ENCODE measurements around the gene MISP3.
A peak's percentile ranks its signal among the peaks of the same experiment; 100 is the strongest.
"Not testable (repeated sequence)": the region's sequence is repeated elsewhere in the genome, so short reads cannot be mapped to it uniquely, and the experiment has no call there.

Gene MISP3

DNA sequence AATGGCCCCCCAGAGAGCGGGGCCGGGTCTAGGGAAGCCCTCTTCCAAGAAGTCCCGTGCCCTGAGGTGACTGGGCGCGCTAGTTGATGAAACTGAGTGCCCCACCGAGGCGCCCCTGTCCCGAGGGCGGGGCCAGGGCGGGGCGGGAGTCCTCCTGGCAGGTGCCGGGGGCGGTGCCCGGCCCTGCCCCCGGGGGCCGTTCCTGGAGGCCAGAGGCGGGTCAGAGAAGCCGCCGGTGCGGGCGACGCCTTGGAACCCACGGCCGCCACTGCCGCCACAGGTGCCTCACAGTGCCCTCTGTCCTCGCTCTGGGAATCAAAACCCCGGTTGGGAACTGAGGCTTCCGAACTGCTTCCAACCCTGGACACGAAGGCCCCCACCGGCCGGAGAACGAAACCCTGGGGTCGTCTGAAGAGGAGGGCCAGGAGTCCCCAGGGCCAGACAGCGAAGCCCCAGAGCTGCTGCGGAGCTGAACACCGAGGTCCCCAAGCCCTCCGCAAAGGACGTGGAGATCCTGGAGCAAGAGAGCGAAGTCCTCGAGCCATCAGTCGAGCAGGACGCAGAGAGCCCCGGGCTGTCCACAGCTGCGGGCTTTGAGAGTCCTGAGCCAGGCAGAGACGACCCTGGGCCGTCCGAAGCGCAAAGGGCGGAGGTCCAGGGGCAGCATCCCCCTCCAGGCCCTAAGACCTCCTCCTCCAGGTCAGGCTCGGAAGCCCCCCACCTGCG, at the start of gene MISP3:
Gene MISP3, plus strand, starts transcription at position 252 of the 726 bp plus-strand sequence. CDS start 524 bp downstream, outside the sequence.
- Histone ChIP-seq H3K9ac (ENCODE audit: low read depth, low read length) (no peak within 1 kb of the TSS), H3K36me3 (ENCODE audit: insufficient read depth, low read depth, low read length) (no peaks in the 10 kb centered on the region), H3K4me1 (ENCODE audit: insufficient read depth, low read length) (no peaks in the 10 kb centered on the region; the same call in 1 of the 2 replicates), H3K27me3 (ENCODE audit: insufficient read depth, low read length) (peaks cover 62% of the 10 kb centered on the region), H3K27ac (ENCODE audit: low read length) (no peak within 1 kb of the TSS), H3K9me3 (ENCODE audit: insufficient read depth, low read depth, low read length) (no peaks in the 10 kb centered on the region), H3K4me3 (ENCODE audit: low read length) (peak within 1 kb of the TSS; percentile 69)

DNA sequence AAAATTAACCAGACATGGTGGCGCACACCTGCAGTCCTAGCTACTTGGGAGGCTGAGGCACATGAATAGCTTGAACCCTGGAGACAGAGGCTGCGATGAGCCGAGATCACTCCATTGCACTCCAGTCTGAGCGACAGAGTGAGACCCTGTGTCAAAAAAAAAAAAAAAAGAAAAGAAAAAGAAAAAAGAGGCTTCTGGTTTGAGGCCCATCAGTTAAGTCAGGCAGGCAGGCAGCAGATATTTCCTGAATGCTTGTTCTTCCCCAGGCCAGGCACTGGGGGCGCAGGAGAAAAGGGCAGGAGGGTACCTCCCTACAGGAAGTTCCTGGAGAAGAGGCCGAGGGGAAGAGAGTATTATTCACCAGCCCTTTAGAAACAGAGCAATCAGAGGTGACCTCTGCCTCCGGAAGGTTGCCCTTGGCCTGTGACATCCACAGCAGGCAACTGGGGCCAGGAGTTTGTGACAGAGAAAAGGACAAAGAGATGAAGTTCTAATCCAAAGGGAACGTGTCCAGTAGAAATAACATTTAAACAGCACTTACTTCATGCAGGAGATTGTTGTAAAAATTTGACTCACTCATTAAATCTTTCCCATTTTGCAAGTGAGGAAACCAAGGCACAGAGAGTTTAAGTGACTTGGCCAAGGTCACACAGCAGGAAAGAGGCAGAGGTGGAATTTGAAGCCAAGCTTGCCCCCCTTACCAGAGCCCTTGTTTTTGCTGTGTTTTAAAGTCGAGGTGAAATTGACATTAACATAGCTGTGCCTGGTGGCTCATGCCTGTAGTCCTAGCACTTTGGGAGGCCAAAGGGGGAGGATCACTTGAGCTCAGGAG, 49.0 kb upstream of the MISP3 start:
- no peaks in the 10 kb centered on the region for H3K36me3 ChIP-seq (ENCODE audit: insufficient read depth, low read depth, low read length)
- H3K9ac ChIP-seq (ENCODE audit: low read depth, low read length), result peak overlapping the region; percentile 60; the same call in 1 of the 2 replicates
- no peaks in the 10 kb centered on the region for H3K27me3 ChIP-seq (ENCODE audit: insufficient read depth, low read length)
- H3K4me3 ChIP-seq (ENCODE audit: low read length), result no peak overlapping the region
- H3K9me3 ChIP-seq (ENCODE audit: insufficient read depth, low read depth, low read length), result no peaks in the 10 kb centered on the region
- no peak overlapping the region for H3K27ac ChIP-seq (ENCODE audit: low read length)
- H3K4me1 ChIP-seq (ENCODE audit: insufficient read depth, low read length), result no peaks in the 10 kb centered on the region

GRCh38 chr19:14026652-14027192, 45.9 kb upstream of the MISP3 start:
- H3K27me3 ChIP-seq (ENCODE audit: insufficient read depth, low read length), result peaks cover 19% of the 10 kb centered on the region
- H3K27ac ChIP-seq (ENCODE audit: low read length); H3K9ac ChIP-seq (ENCODE audit: low read depth, low read length); H3K9me3 ChIP-seq (ENCODE audit: insufficient read depth, low read depth, low read length); H3K4me3 ChIP-seq (ENCODE audit: low read length); H3K4me1 ChIP-seq (ENCODE audit: insufficient read depth, low read length); H3K36me3 ChIP-seq (ENCODE audit: insufficient read depth, low read depth, low read length): not testable (repeated sequence)

DNA sequence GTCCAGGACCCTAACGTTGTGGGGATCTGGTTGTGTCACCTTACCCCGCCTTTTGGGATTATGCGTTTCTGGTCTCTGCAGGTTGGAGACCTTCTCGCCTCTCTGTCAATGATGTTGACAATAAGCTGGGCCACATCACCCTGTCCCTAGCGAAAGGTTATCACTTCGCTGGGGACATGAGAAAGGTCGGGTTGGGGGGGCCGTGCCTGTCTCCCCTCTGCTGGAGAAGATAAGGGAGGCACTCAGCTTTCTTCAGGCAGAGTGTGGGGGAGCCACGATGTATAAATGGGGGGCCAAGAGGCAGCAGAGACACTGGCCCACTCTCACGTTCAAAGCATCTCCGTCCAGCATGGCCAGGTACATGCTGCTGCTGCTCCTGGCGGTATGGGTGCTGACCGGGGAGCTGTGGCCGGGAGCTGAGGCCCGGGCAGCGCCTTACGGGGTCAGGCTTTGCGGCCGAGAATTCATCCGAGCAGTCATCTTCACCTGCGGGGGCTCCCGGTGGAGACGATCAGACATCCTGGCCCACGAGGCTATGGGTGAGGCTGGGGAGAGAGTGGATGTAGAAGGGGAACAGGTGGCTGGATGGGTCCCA, 44.6 kb upstream of the MISP3 start, which contains the start of gene RLN3:
Gene RLN3, plus strand, starts transcription at position 293 of the 595 bp plus-strand sequence. Its CDS starts 57 bp downstream, at position 350.
- Histone ChIP-seq H3K27me3 (ENCODE audit: insufficient read depth, low read length) (peaks cover 25% of the 10 kb centered on the region), H3K4me1 (ENCODE audit: insufficient read depth, low read length) (no peaks in the 10 kb centered on the region), H3K9me3 (ENCODE audit: insufficient read depth, low read depth, low read length) (no peaks in the 10 kb centered on the region), H3K4me3 (ENCODE audit: low read length) (no peak within 1 kb of the TSS), H3K27ac (ENCODE audit: low read length) (no peak within 1 kb of the TSS), H3K9ac (ENCODE audit: low read depth, low read length) (no peak within 1 kb of the TSS), H3K36me3 (ENCODE audit: insufficient read depth, low read depth, low read length) (no peaks in the 10 kb centered on the region)

DNA sequence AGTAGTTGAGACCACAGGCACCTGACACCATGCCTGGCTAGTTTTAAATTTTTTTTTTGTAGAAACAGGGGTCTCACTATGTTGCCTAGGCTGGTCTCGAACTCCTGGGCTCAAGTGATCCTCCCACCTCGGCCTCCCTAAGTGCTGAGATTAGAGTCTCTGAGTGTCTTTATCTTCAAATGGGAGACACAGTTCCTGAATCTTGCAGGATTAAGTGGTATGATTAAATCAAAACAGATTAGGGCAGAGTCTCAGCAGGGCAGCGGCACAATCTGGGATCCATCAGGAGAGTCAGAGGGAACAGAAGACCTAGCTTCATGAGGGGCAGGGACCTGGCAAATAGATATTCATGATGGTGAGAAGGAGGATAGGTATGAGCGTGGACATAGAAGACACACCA, 43.7 kb upstream of the MISP3 start:
- Histone ChIP-seq H3K27ac (ENCODE audit: low read length) (no peak overlapping the region), H3K27me3 (ENCODE audit: insufficient read depth, low read length) (peaks cover 25% of the 10 kb centered on the region), H3K9me3 (ENCODE audit: insufficient read depth, low read depth, low read length) (no peaks in the 10 kb centered on the region), H3K9ac (ENCODE audit: low read depth, low read length) (no peak overlapping the region), H3K4me1 (ENCODE audit: insufficient read depth, low read length) (no peaks in the 10 kb centered on the region), H3K4me3 (ENCODE audit: low read length) (no peak overlapping the region), H3K36me3 (ENCODE audit: insufficient read depth, low read depth, low read length) (no peaks in the 10 kb centered on the region)

DNA sequence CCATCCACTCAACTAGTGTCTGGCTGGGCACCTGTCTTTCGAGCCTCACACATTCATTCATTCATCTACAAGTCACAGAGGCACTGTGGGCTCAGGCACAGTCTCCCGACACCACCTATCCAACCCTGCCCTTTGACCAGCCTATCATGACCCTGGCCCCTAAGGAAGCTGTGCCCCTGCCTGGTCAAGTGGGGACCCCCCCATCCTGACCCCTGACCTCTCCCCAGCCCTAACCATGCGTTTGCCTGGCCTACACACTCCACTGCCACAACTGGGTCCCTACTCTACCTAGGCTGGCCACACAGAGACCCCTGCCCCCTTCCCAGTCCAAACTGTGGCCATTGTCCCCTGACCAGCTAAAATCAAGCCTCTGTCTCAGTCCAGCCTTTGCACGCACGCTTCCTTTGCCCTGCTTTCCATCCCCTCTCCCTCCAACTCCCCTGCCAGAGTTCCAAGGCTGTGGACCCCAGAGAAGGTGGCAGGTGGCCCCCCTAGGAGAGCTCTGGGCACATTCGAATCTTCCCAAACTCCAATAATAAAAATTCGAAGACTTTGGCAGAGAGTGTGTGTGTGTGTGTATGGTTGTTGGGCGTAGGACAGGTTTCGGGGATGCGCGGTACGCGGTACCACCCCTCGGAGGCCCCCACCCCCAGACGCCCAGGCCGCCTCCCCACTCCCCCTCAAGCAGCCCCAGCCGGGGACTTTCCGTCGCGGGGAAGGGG, 41.4 kb upstream of the MISP3 start:
- Histone ChIP-seq H3K27me3 (ENCODE audit: insufficient read depth, low read length) (peaks cover 25% of the 10 kb centered on the region), H3K36me3 (ENCODE audit: insufficient read depth, low read depth, low read length) (no peaks in the 10 kb centered on the region), H3K27ac (ENCODE audit: low read length) (no peak overlapping the region), H3K9me3 (ENCODE audit: insufficient read depth, low read depth, low read length) (no peaks in the 10 kb centered on the region), H3K9ac (ENCODE audit: low read depth, low read length) (peak overlapping the region; percentile 61; the same call in 1 of the 2 replicates), H3K4me3 (ENCODE audit: low read length) (peak overlapping the region; percentile 74), H3K4me1 (ENCODE audit: insufficient read depth, low read length) (no peaks in the 10 kb centered on the region)

DNA sequence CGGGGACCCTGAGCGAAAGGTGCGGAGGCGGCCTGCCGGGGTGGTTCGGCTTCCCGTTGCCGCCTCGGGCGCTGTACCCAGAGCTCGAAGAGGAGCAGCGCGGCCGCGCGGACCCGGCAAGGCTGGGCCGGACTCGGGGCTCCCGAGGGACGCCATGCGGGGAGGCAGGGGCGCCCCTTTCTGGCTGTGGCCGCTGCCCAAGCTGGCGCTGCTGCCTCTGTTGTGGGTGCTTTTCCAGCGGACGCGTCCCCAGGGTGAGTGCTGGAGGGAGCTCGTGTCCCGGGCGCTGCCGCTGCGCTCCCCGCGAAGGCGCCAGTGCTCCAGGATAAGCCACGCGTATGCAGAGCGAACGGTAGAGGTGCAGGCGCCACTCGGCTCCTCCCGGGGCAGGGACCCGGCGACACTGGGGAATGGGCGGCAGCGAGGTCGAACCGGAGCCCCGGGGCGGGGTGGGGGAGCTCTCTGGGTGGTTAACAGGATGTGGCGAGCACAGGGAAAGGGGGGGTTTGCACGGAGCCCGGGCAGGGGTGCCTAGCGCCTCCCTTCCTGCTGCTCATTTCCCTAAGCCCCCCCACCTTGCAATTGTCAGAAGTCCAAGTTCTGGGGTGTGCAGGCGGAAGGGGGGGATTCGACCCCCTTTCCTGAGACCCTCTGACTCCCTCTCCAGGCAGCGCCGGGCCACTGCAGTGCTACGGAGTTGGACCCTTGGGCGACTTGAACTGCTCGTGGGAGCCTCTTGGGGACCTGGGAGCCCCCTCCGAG, 40.7 kb upstream of the MISP3 start, which contains the start of gene IL27RA:
Gene IL27RA, plus strand, starts transcription at position 44 of the 762 bp plus-strand sequence. Its CDS starts 111 bp downstream, at position 155.
- peaks cover 25% of the 10 kb centered on the region for H3K27me3 ChIP-seq (ENCODE audit: insufficient read depth, low read length)
- H3K9ac ChIP-seq (ENCODE audit: low read depth, low read length), result peak within 1 kb of the TSS; percentile 61; the same call in 1 of the 2 replicates
- H3K4me1 ChIP-seq (ENCODE audit: insufficient read depth, low read length), result no peaks in the 10 kb centered on the region
- no peaks in the 10 kb centered on the region for H3K9me3 ChIP-seq (ENCODE audit: insufficient read depth, low read depth, low read length)
- H3K36me3 ChIP-seq (ENCODE audit: insufficient read depth, low read depth, low read length), result no peaks in the 10 kb centered on the region
- H3K27ac ChIP-seq (ENCODE audit: low read length), result no peak within 1 kb of the TSS
- peak within 1 kb of the TSS; percentile 74 for H3K4me3 ChIP-seq (ENCODE audit: low read length)

GRCh38 chr19:14033946-14034345, 38.6 kb upstream of the MISP3 start:
- no peak overlapping the region for H3K4me3 ChIP-seq (ENCODE audit: low read length)
- no peak overlapping the region for H3K27ac ChIP-seq (ENCODE audit: low read length)
- H3K36me3 ChIP-seq (ENCODE audit: insufficient read depth, low read depth, low read length), result no peaks in the 10 kb centered on the region
- H3K9me3 ChIP-seq (ENCODE audit: insufficient read depth, low read depth, low read length), result no peaks in the 10 kb centered on the region
- H3K27me3 ChIP-seq (ENCODE audit: insufficient read depth, low read length), result peaks cover 25% of the 10 kb centered on the region
- H3K4me1 ChIP-seq (ENCODE audit: insufficient read depth, low read length), result no peaks in the 10 kb centered on the region
- no peak overlapping the region for H3K9ac ChIP-seq (ENCODE audit: low read depth, low read length)

- peaks cover 21% of the 10 kb centered on the region for H3K27me3 ChIP-seq (ENCODE audit: insufficient read depth, low read length)
- H3K4me3 ChIP-seq (ENCODE audit: low read length); H3K9ac ChIP-seq (ENCODE audit: low read depth, low read length); H3K27ac ChIP-seq (ENCODE audit: low read length); H3K36me3 ChIP-seq (ENCODE audit: insufficient read depth, low read depth, low read length); H3K4me1 ChIP-seq (ENCODE audit: insufficient read depth, low read length); H3K9me3 ChIP-seq (ENCODE audit: insufficient read depth, low read depth, low read length): not testable (repeated sequence)
Observed at GRCh38 chr19:14035159-14035558, 37.4 kb upstream of the MISP3 start.

DNA sequence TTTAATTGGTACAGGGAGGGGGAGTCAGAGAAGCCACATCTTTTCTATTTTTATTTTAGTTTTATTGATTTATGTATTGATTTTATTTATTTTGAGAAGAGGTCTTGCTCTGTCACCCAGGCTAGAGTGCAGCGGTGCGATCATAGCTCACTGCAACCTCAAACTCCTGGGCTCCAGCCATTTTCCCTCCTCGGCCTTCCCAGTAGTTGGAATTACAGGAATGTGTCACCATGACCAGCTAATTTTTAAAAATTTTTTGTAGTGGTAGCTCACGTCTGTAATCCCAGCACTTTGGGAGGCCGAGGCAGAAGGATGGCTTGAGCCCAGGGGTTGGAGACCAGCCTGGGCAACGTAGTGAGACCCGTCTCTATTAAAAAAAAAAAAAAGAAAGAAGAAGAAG, 36.9 kb upstream of the MISP3 start:
- Histone ChIP-seq H3K4me3 (ENCODE audit: low read length) (no peak overlapping the region), H3K4me1 (ENCODE audit: insufficient read depth, low read length) (no peaks in the 10 kb centered on the region), H3K27me3 (ENCODE audit: insufficient read depth, low read length) (peaks cover 16% of the 10 kb centered on the region), H3K9ac (ENCODE audit: low read depth, low read length) (no peak overlapping the region), H3K36me3 (ENCODE audit: insufficient read depth, low read depth, low read length) (no peaks in the 10 kb centered on the region), H3K9me3 (ENCODE audit: insufficient read depth, low read depth, low read length) (no peaks in the 10 kb centered on the region), H3K27ac (ENCODE audit: low read length) (no peak overlapping the region)

All from iPS-20b (cell line).